Head of caudate nucleus (tissue), 42 donors: Measurements from ENCODE around the gene DHX40.
"Not testable (repeated sequence)": the region's sequence is repeated elsewhere in the genome, so short reads cannot be mapped to it uniquely, and the experiment has no call there.

Source experiments
- DNase-seq, 42 donors: peaks; one replicate each; pipeline versions ENCODE4 v3.0.0 to v3.0.0-alpha.2; 2020 to 2021; ENCODE audit warnings: mixed read lengths in 7 of 42
- intact Hi-C: fragments of 100-400 bp; cut with DNase I; formaldehyde crosslinking; loops from one replicate; pipeline ENCODE4 v1.15.0; 2022

Gene DHX40

DNA sequence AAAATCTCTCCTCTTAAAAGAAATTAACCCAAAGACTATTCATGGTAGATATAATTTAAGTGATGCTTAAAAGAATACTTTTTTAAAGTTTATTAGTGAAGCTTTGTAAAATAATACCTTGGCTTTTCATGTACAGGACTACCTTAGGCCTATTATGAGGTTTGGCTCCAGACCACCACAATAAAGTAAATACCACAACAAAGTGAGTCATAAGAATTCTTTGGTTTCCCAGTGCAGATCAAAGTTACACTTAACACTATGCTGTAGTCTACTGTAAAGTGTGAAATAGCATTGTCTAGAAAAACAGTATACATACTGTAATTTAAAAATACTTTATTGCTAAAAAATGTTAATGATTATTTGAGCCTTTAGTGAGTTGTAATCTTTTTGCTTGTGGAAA, 85.9 kb downstream of the DHX40 start:
- DNase-seq, result no peak
- intact Hi-C loops, result no loop called here

DNA sequence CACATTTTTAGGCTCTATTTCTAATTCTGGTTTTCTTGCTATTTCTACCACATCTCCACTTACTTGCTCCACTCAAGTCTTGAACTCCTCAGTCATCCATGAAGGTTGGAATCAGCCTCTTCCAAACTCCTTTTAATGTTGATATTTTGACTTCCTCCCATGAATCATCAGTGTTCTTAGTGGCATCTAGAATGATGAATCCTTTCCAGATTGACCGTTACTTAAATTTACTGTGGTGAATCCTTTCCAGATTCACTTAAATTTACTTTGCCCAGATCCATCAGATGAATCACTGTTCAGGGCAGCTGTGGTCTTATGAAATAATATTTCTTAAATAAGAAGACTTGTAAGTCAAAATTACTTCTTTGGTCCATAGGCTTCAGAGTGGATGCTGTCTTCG, 86.7 kb downstream of the DHX40 start:
- intact Hi-C loops, result no loop called here
- DNase-seq, result no peak

GRCh38 chr17:59656624-59657023, 91.2 kb downstream of the DHX40 start:
- DNase-seq, result peak in 15 of 42 donors; percentile 2 to 49 (median 22)
- intact Hi-C loops, result not testable (repeated sequence)
